Caco-2 (cell line): Measurements from ENCODE around the gene ACSL1. TPM values are rescaled to one million over a fixed set of nuclear protein-coding genes. Genes with fewer than 3 reads are reported as not detected.

Experiments used
- BruUV-seq: library from RNA; stranded (reverse); fragments of 400-500 nt; replicated peaks from 2 replicates; lab custom pipeline; 2021; lab: Mats Ljungman, UMichigan
- CTCF ChIA-PET: fragments of 300-600 bp; sonication (Branson Sonifier 250); formaldehyde crosslinking; loops from one replicate; lab custom pipeline; 2022; ENCODE audit warnings: antibody characterized with exemption; lab: Charles Lee
- POLR2A ChIA-PET: fragments of 300-600 bp; sonication (Branson Sonifier 250); formaldehyde crosslinking; loops from one replicate; lab custom pipeline; 2022; ENCODE audit warnings: antibody characterized with exemption; lab: Charles Lee
- DNase-seq, 2 experiments: peaks; one replicate each; pipeline versions ENCODE4 v3.0.0 to v3.0.0-alpha.2; 2020 to 2022
- H3K27me3 ChIP-seq: replicated peaks from 2 replicates; pipeline ENCODE4 v1.6.0; 2011; ENCODE audit warnings: low read length; ENCODE audit not compliant: control insufficient read depth, insufficient read depth
- H3K36me3 ChIP-seq: 2 replicates; pipeline ENCODE4 v1.5.1; 2011; ENCODE audit warnings: low read length; ENCODE audit not compliant: control insufficient read depth, insufficient read depth
- H3K4me1 ChIP-seq: fragments of 250-450 bp; sonication (Bioruptor Pico); 2 replicates; pipeline ENCODE4 v1.5.1; 2020; ENCODE audit warnings: mild to moderate bottlenecking
- H3K4me3 ChIP-seq: 2 replicates; pipeline ENCODE4 v1.5.1; 2011; ENCODE audit warnings: low read depth, mild to moderate bottlenecking, control low read depth, low read length
- H3K9me3 ChIP-seq: fragments of 250-450 bp; sonication (Bioruptor Pico); 2 replicates; pipeline ENCODE4 v1.5.1; 2020; ENCODE audit warnings: mild to moderate bottlenecking, moderate library complexity
- H3K27ac Mint-ChIP-seq: one replicate; pipeline ENCODE4 v1.8.0; 2022; ENCODE audit warnings: mixed read lengths; ENCODE audit not compliant: unreplicated experiment
- H3K27me3 Mint-ChIP-seq: one replicate; pipeline ENCODE4 v1.8.0; 2022; ENCODE audit warnings: mixed read lengths; ENCODE audit not compliant: insufficient read depth, unreplicated experiment
- H3K36me3 Mint-ChIP-seq: one replicate; pipeline ENCODE4 v1.8.0; 2022; ENCODE audit warnings: mild to moderate bottlenecking, mixed read lengths; ENCODE audit not compliant: insufficient read depth, unreplicated experiment
- H3K4me1 Mint-ChIP-seq: one replicate; pipeline ENCODE4 v1.8.0; 2022; ENCODE audit warnings: low read depth, mixed read lengths; ENCODE audit not compliant: unreplicated experiment
- H3K4me3 Mint-ChIP-seq: one replicate; pipeline ENCODE4 v1.8.0; 2022; ENCODE audit warnings: mild to moderate bottlenecking, moderate library complexity, mixed read lengths; ENCODE audit not compliant: unreplicated experiment
- H3K9me3 Mint-ChIP-seq: one replicate; pipeline ENCODE4 v1.8.0; 2022; ENCODE audit warnings: mixed read lengths; ENCODE audit not compliant: unreplicated experiment
- CTCF ChIP-seq, 2 experiments: fragments of 200-600 bp in 1 of 2; IDR thresholded peaks; 1 replicate in 1 of 2; 2 replicates in 1 of 2; pipeline versions ENCODE4 v1.5.1 to v1.8.0; 2011 to 2022; ENCODE audit warnings: antibody characterized with exemption in 1 of 2, control low read depth in 1 of 2, inconsistent platforms in 1 of 2, low read depth in 1 of 2, low read length in 1 of 2, mild to moderate bottlenecking in 1 of 2, moderate library complexity in 1 of 2; ENCODE audit not compliant: insufficient read depth in 1 of 2, severe bottlenecking in 1 of 2, unreplicated experiment in 1 of 2
- intact Hi-C: fragments of 100-400 bp; cut with micrococcal nuclease; formaldehyde crosslinking; loops from one replicate; pipeline ENCODE4 v1.10.0; 2022; ENCODE audit not compliant: unreplicated experiment
- total RNA-seq: library from RNA; stranded (reverse); gene quantifications from 2 replicates; pipeline ENCODE4 v1.2.3, GENCODE V29; 2022

ACSL1 gene
- total RNA-seq, 1 experiment from 2014 or later, result 100 TPM

GRCh38 chr4:184822356-184822755 is 3.4 kb downstream of the ACSL1 start:
- Mint-ChIP-seq H3K36me3 (peaks cover 7% of the 10 kb centered on the region), H3K4me1 (peaks cover 15% of the 10 kb centered on the region), H3K27ac (no peak overlapping the region), H3K9me3 (no peaks in the 10 kb centered on the region), H3K4me3 (no peak overlapping the region), H3K27me3 (no peaks in the 10 kb centered on the region)
- H3K9me3 ChIP-seq, result no peaks in the 10 kb centered on the region
- POLR2A ChIA-PET, result no interaction called here
- no peak for TF ChIP-seq CTCF (IDR thresholded peaks at IDR 0.05; ENCODE audit: insufficient read depth in 1 of 2, low read depth in 1 of 2, low read length in 1 of 2, severe bottlenecking in 1 of 2, unreplicated experiment in 1 of 2)
- DNase-seq, result no peak
- BruUV-seq, result no TSS peak
- CTCF ChIA-PET, result no interaction called here
- H3K27me3 ChIP-seq, result no peaks in the 10 kb centered on the region
- H3K4me3 ChIP-seq, result no peak overlapping the region
- no peaks in the 10 kb centered on the region for H3K36me3 ChIP-seq
- peaks cover 22% of the 10 kb centered on the region for H3K4me1 ChIP-seq
- intact Hi-C loops, result no loop called here

DNA sequence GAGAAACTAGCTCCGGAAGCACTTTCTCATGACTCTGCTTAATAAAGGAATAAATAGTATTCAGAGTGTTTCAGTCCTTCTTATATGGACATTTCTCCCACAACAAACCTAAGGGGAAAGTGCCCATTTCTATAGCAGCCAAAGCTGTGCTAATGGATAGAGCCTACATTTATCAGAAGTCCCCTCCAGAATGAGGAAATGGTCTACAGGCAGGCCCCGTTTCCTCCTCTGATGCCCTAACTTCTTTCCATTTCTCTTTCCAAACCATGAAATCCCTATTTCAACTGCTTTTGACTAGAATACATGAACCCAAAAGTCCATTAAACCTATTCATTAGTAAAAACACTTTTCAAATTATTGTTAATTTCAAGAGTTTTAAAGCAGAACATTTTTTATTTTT is 4.5 kb downstream of the ACSL1 start:
- no peak overlapping the region for H3K4me3 Mint-ChIP-seq
- DNase-seq, result no peak
- no TSS peak for BruUV-seq
- peaks cover 31% of the 10 kb centered on the region for H3K4me1 ChIP-seq
- intact Hi-C loops, result no loop called here
- no peaks in the 10 kb centered on the region for H3K9me3 ChIP-seq
- peaks cover 16% of the 10 kb centered on the region for H3K4me1 Mint-ChIP-seq
- H3K27me3 ChIP-seq, result no peaks in the 10 kb centered on the region
- no peaks in the 10 kb centered on the region for H3K36me3 ChIP-seq
- H3K4me3 ChIP-seq, result no peak overlapping the region
- TF ChIP-seq CTCF (IDR thresholded peaks at IDR 0.05; ENCODE audit: insufficient read depth in 1 of 2, low read depth in 1 of 2, low read length in 1 of 2, severe bottlenecking in 1 of 2, unreplicated experiment in 1 of 2), result no peak
- ChIA-PET CTCF (no interaction called here), POLR2A (no interaction called here)
- no peaks in the 10 kb centered on the region for H3K27me3 Mint-ChIP-seq
- H3K27ac Mint-ChIP-seq, result no peak overlapping the region
- no peaks in the 10 kb centered on the region for H3K9me3 Mint-ChIP-seq
- H3K36me3 Mint-ChIP-seq, result peaks cover 3% of the 10 kb centered on the region

- no peaks in the 10 kb centered on the region for H3K27me3 Mint-ChIP-seq
- H3K27ac Mint-ChIP-seq, result no peak overlapping the region
- TF ChIP-seq CTCF (IDR thresholded peaks at IDR 0.05; ENCODE audit: insufficient read depth in 1 of 2, low read depth in 1 of 2, low read length in 1 of 2, severe bottlenecking in 1 of 2, unreplicated experiment in 1 of 2), result no peak
- no peaks in the 10 kb centered on the region for H3K9me3 Mint-ChIP-seq
- peaks cover 26% of the 10 kb centered on the region for H3K4me1 Mint-ChIP-seq
- H3K4me3 ChIP-seq, result no peak overlapping the region
- DNase-seq, result no peak
- ChIA-PET CTCF (no interaction called here), POLR2A (no interaction called here)
- no peaks in the 10 kb centered on the region for H3K36me3 ChIP-seq
- intact Hi-C loops, result no loop called here
- H3K9me3 ChIP-seq, result no peaks in the 10 kb centered on the region
- H3K27me3 ChIP-seq, result no peaks in the 10 kb centered on the region
- H3K4me3 Mint-ChIP-seq, result no peak overlapping the region
- no peaks in the 10 kb centered on the region for H3K36me3 Mint-ChIP-seq
- no TSS peak for BruUV-seq
- peaks cover 42% of the 10 kb centered on the region for H3K4me1 ChIP-seq
Measured at GRCh38 chr4:184819786-184820185, 6.0 kb downstream of the ACSL1 start.
